WI38 (cell line): ENCODE measurements around the gene EBF3.

Experiments
- H3K4me3 ChIP-seq: 2 replicates; pipeline ENCODE4 v1.5.1; 2011; ENCODE audit warnings: low read depth, mild to moderate bottlenecking, control low read depth, low read length
- CTCF ChIP-seq: IDR thresholded peaks from 2 replicates; pipeline ENCODE4 v1.5.1; 2012; ENCODE audit warnings: low read depth, mild to moderate bottlenecking, control low read depth, low read length

The EBF3 gene

GRCh38 chr10:129909080-129909479 lies 55.0 kb downstream of the EBF3 start:
- no peak for TF ChIP-seq CTCF
- no peak overlapping the region for H3K4me3 ChIP-seq

- TF ChIP-seq CTCF = no peak
- H3K4me3 ChIP-seq = no peak overlapping the region
These were observed 55.7 kb downstream of the EBF3 start for GRCh38 chr10:129908406-129908805.

GRCh38 chr10:129905553-129905952 lies 58.5 kb downstream of the EBF3 start:
- no peak overlapping the region for H3K4me3 ChIP-seq
- no peak for TF ChIP-seq CTCF

GRCh38 chr10:129904323-129904722 lies 59.8 kb downstream of the EBF3 start:
- no peak for TF ChIP-seq CTCF
- H3K4me3 ChIP-seq = no peak overlapping the region

- no peak for TF ChIP-seq CTCF
- no peak overlapping the region for H3K4me3 ChIP-seq
These were observed 62.6 kb downstream of the EBF3 start for GRCh38 chr10:129901389-129902006.

- no peak for TF ChIP-seq CTCF
These were observed 63.2 kb downstream of the EBF3 start for GRCh38 chr10:129900825-129901224.

GRCh38 chr10:129899276-129900130 lies 64.6 kb downstream of the EBF3 start:
- TF ChIP-seq CTCF = no peak
- no peak overlapping the region for H3K4me3 ChIP-seq

More at GRCh38 chr10:129900825-129901224, 63.2 kb downstream of the EBF3 start:
- H3K4me3 ChIP-seq = no peak overlapping the region
